ENCODE data around the gene VEZF1. TPM values are rescaled to one million over a fixed set of nuclear protein-coding genes. Genes with fewer than 3 reads are reported as not detected.
A peak's percentile ranks its signal among the peaks of the same experiment; 100 is the strongest.
"Not testable (repeated sequence)": the region's sequence is repeated elsewhere in the genome, so short reads cannot be mapped to it uniquely, and the experiment has no call there.

The VEZF1 gene
- total RNA-seq, 2 donors from 2014 or later = 65.9 to 77.1 TPM

DNA sequence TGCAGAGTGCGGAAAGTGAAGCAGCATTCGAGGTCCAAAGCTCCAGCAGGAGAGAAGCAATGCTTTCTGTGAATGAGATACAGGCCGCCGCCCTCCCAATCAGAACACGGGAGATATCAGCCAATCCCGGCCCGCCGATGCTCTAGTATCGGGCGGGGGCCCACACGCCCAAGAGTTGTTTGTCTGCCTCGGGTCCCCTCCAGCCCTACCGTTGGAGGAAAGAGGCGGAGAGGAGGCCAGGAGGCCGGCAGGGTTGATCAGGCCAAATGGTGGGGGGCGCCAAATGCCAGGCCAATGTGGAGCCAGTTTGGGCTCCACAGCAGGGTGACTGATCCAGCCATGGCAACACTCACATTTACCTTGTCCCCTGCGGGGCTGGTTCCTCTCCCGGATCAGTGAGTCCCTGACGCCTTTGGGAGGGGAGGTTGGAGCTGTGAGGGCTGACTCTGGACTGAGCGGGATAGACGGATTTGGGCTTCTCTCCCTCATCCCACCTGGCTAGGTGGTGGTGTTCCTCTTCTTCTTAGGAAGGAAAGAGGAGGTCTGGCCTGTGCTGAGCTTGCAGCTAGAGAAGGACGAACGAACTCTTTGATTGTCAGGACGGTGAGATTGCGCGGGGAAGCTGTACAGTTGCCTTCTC lies 22.4 kb downstream of the VEZF1 start:
- no peaks in the 10 kb centered on the region for H3K36me3 ChIP-seq
- DNase-seq (ENCODE audit: low spot score) = no peak
- no peak overlapping the region for H3K4me3 ChIP-seq
- TF ChIP-seq, protein P1, sequence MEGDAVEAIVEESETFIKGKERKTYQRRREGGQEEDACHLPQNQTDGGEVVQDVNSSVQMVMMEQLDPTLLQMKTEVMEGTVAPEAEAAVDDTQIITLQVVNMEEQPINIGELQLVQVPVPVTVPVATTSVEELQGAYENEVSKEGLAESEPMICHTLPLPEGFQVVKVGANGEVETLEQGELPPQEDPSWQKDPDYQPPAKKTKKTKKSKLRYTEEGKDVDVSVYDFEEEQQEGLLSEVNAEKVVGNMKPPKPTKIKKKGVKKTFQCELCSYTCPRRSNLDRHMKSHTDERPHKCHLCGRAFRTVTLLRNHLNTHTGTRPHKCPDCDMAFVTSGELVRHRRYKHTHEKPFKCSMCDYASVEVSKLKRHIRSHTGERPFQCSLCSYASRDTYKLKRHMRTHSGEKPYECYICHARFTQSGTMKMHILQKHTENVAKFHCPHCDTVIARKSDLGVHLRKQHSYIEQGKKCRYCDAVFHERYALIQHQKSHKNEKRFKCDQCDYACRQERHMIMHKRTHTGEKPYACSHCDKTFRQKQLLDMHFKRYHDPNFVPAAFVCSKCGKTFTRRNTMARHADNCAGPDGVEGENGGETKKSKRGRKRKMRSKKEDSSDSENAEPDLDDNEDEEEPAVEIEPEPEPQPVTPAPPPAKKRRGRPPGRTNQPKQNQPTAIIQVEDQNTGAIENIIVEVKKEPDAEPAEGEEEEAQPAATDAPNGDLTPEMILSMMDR (IDR thresholded peaks at IDR 0.05) = no peak
- H3K27me3 ChIP-seq = no peaks in the 10 kb centered on the region
- no peaks in the 10 kb centered on the region for H3K9me3 ChIP-seq
- no peaks in the 10 kb centered on the region for H3K4me1 ChIP-seq
- H3K27ac ChIP-seq = no peak overlapping the region

GRCh38 chr17:57963149-57963511 lies 24.9 kb downstream of the VEZF1 start:
- no peak for DNase-seq (ENCODE audit: low spot score)
- no peak overlapping the region for H3K27ac ChIP-seq
- TF ChIP-seq, protein P1 (IDR thresholded peaks at IDR 0.05) = no peak
- no peaks in the 10 kb centered on the region for H3K36me3 ChIP-seq
- no peaks in the 10 kb centered on the region for H3K4me1 ChIP-seq
- no peak overlapping the region for H3K4me3 ChIP-seq
- no peaks in the 10 kb centered on the region for H3K9me3 ChIP-seq
- no peaks in the 10 kb centered on the region for H3K27me3 ChIP-seq

DNA sequence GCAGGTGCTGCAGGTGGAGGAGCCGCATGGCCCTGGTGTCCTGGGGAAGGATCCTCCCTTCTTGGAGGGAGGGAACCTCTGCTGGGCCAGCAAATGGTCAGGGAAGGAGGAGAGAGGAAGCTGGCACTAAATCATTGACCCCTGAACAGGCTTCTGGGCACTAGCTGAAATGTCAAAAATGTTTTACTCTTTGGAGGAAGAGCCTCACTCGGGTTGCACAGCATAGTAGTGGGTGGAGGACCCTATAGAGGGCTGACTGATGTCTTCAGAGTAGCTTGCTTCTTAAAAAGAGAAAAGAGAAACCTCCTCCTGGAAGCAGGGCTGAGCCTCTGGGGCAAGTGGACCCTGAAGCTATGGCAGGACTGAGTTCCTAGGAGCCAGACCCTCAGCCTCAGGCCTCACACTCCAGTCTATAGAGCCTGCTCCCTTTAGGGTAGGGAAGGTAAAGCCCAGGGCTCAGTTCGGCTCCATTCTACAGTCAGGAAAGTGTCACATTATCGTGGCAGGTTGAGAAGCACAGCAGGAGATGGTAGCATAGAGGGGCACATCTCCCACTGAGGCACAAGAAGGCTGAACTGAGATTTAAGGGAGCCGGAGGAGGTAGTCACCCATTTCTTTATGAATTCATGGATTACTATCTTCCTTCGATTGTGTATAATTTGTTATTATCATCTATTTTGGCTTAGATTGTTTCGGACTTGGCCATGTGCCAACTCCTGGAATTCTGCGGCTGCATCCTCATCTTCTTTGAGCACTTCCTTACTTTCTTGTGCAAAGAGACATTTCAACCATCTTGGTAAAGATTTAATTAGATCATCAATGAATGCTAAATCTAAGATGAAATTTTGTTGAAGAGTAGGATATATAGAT lies 25.5 kb downstream of the VEZF1 start:
- DNase-seq (ENCODE audit: low spot score) = no peak
- TF ChIP-seq, protein P1 (IDR thresholded peaks at IDR 0.05) = no peak
- H3K4me1 ChIP-seq = no peaks in the 10 kb centered on the region
- H3K27me3 ChIP-seq = no peaks in the 10 kb centered on the region
- H3K9me3 ChIP-seq = no peaks in the 10 kb centered on the region
- no peaks in the 10 kb centered on the region for H3K36me3 ChIP-seq
- no peak overlapping the region for H3K27ac ChIP-seq
- H3K4me3 ChIP-seq = no peak overlapping the region

- H3K4me3 ChIP-seq = no peak overlapping the region
- no peaks in the 10 kb centered on the region for H3K9me3 ChIP-seq
- H3K27me3 ChIP-seq = no peaks in the 10 kb centered on the region
- no peak overlapping the region for H3K27ac ChIP-seq
- no peak for DNase-seq (ENCODE audit: low spot score)
- peaks cover 0 to 9% of the 10 kb centered on the region in 2 donors for H3K4me1 ChIP-seq
- no peaks in the 10 kb centered on the region for H3K36me3 ChIP-seq
- TF ChIP-seq, protein P1 (IDR thresholded peaks at IDR 0.05) = no peak
These were observed 28.1 kb downstream of the VEZF1 start for GRCh38 chr17:57959929-57960328.

DNA sequence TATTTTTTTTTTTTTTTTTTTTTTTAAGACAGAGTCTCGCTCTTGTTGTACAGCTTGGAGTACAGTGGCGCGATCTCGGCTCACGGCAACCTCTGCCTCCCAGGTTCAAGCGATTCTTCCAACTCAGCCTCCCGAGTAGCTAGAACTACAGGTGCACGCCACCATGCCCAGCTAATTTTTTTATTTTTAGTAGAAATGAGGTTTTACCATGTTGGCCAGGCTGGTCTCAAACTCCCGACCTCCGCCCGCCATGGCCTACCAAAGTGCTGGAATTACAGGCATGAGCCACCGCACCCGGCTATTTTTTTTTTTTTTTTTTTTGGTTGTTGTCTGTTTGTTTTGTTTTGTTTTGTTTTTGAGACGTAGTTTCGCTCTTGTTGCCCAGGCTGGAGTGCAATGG lies 29.7 kb downstream of the VEZF1 start:
- not testable (repeated sequence) for H3K27ac ChIP-seq
- peak; percentile 43 for DNase-seq (ENCODE audit: low spot score)

GRCh38 chr17:57957886-57958285 lies 30.2 kb downstream of the VEZF1 start:
- Histone ChIP-seq H3K36me3 (no peaks in the 10 kb centered on the region), H3K27ac (no peak overlapping the region), H3K4me3 (no peak overlapping the region), H3K9me3 (no peaks in the 10 kb centered on the region), H3K4me1 (peaks cover 0 to 25% of the 10 kb centered on the region in 2 donors), H3K27me3 (no peaks in the 10 kb centered on the region)
- peak; percentile 16 for DNase-seq (ENCODE audit: low spot score)
- TF ChIP-seq, protein P1 (IDR thresholded peaks at IDR 0.05) = no peak

More for the DNA sequence above, 29.7 kb downstream of the VEZF1 start:
- H3K36me3 ChIP-seq, H3K27me3 ChIP-seq, H3K9me3 ChIP-seq, H3K4me3 ChIP-seq: not testable (repeated sequence)
- H3K4me1 ChIP-seq = peaks cover 0 to 20% of the 10 kb centered on the region in 2 donors

Data from right atrium auricular region (tissue), 2 donors.